Mesendoderm (in vitro differentiated cells): ENCODE data around the gene PTK7.

Source experiments
- DNase-seq: peaks from one replicate; pipeline ENCODE4 v3.0.0; 2013
- H2AK5ac ChIP-seq: 2 replicates; pipeline ENCODE4 v1.6.1; 2013; ENCODE audit warnings: low read length, inconsistent platforms
- H2BK120ac ChIP-seq: 2 replicates; pipeline ENCODE4 v1.6.1; 2013; ENCODE audit warnings: low read depth, mild to moderate bottlenecking, low read length, moderate library complexity, mixed read lengths
- H2BK15ac ChIP-seq: replicated peaks from 2 replicates; pipeline ENCODE4 v1.6.1; 2013; ENCODE audit warnings: low read depth, mild to moderate bottlenecking, moderate library complexity
- H2BK5ac ChIP-seq: 2 replicates; pipeline ENCODE4 v1.6.1; 2013; ENCODE audit warnings: low read length, inconsistent platforms
- H3K18ac ChIP-seq: 2 replicates; pipeline ENCODE4 v1.6.1; 2013; ENCODE audit warnings: mild to moderate bottlenecking, low read length, mixed read lengths
- H3K23ac ChIP-seq: one replicate; pipeline ENCODE4 v1.6.1; 2013; ENCODE audit warnings: low read length
- H3K27ac ChIP-seq: 2 replicates; pipeline ENCODE4 v1.5.1; 2013; ENCODE audit warnings: low read depth, mild to moderate bottlenecking, inconsistent platforms, low read length, moderate library complexity
- H3K27me3 ChIP-seq: 2 replicates; pipeline ENCODE4 v1.6.1; 2013; ENCODE audit warnings: low read length, control low read depth, mild to moderate bottlenecking, inconsistent platforms; ENCODE audit not compliant: insufficient read depth, poor library complexity
- H3K36me3 ChIP-seq: 2 replicates; pipeline ENCODE4 v1.6.1; 2013; ENCODE audit warnings: low read length, inconsistent platforms; ENCODE audit not compliant: control insufficient read depth, insufficient read depth
- H3K4ac ChIP-seq: one replicate; pipeline ENCODE4 v1.6.1; 2013; ENCODE audit warnings: low read depth, mild to moderate bottlenecking, low read length, moderate library complexity
- H3K4me1 ChIP-seq: 2 replicates; pipeline ENCODE4 v1.6.1; 2013; ENCODE audit warnings: low read depth, low read length, inconsistent platforms; ENCODE audit not compliant: control insufficient read depth
- H3K4me2 ChIP-seq: 2 replicates; pipeline ENCODE4 v1.6.1; 2013; ENCODE audit warnings: low read length
- H3K4me3 ChIP-seq: 2 replicates; pipeline ENCODE4 v1.5.1; 2013; ENCODE audit warnings: mild to moderate bottlenecking, low read length
- H3K56ac ChIP-seq: one replicate; pipeline ENCODE4 v1.6.1; 2013; ENCODE audit warnings: low read length
- H3K79me1 ChIP-seq: 2 replicates; pipeline ENCODE4 v1.6.1; 2013; ENCODE audit warnings: low read length, inconsistent platforms
- H3K79me2 ChIP-seq: 2 replicates; pipeline ENCODE4 v1.6.1; 2013; ENCODE audit warnings: mild to moderate bottlenecking, low read length; ENCODE audit not compliant: control insufficient read depth, insufficient read depth
- H3K9ac ChIP-seq: 2 replicates; pipeline ENCODE4 v1.6.1; 2013; ENCODE audit warnings: low read length, inconsistent platforms
- H4K5ac ChIP-seq: one replicate; pipeline ENCODE4 v1.6.1; 2013; ENCODE audit warnings: low read length
- H4K8ac ChIP-seq: one replicate; pipeline ENCODE4 v1.6.1; 2013; ENCODE audit warnings: low read depth, mild to moderate bottlenecking, control low read depth, low read length, moderate library complexity
- WGBS: extraction: QIAGEN DNeasy Blood & Tissue Kit; methylation state at CpG from one replicate; pipeline ENCODE4 v1.1.7; 2013; ENCODE audit warnings: low lambda C conversion rate, missing lambda C conversion rate; ENCODE audit not compliant: insufficient coverage; ENCODE audit errors: extremely low coverage; 5-methylcytosine and 5-hydroxymethylcytosine counted together

Gene PTK7

GRCh38 chr6:43202451-43202850 is 126.3 kb downstream of the PTK7 start:
- no CpG with 5 or more reads among the region's 5 CpGs for WGBS
- Histone ChIP-seq H3K27ac (no peak overlapping the region), H3K27me3 (no peaks in the 10 kb centered on the region), H2BK15ac (no peak overlapping the region), H4K8ac (no peak overlapping the region), H3K23ac (no peak overlapping the region), H3K18ac (no peak overlapping the region), H3K79me2 (no peaks in the 10 kb centered on the region), H3K9ac (no peak overlapping the region), H3K4me2 (no peak overlapping the region), H2AK5ac (no peak overlapping the region), H3K79me1 (no peaks in the 10 kb centered on the region), H2BK5ac (no peak overlapping the region), H3K56ac (no peak overlapping the region), H3K4me1 (no peaks in the 10 kb centered on the region), H2BK120ac (no peak overlapping the region), H3K4ac (no peak overlapping the region), H3K36me3 (no peaks in the 10 kb centered on the region), H3K4me3 (no peak overlapping the region), H4K5ac (no peak overlapping the region)
- DNase-seq, result no peak

DNA sequence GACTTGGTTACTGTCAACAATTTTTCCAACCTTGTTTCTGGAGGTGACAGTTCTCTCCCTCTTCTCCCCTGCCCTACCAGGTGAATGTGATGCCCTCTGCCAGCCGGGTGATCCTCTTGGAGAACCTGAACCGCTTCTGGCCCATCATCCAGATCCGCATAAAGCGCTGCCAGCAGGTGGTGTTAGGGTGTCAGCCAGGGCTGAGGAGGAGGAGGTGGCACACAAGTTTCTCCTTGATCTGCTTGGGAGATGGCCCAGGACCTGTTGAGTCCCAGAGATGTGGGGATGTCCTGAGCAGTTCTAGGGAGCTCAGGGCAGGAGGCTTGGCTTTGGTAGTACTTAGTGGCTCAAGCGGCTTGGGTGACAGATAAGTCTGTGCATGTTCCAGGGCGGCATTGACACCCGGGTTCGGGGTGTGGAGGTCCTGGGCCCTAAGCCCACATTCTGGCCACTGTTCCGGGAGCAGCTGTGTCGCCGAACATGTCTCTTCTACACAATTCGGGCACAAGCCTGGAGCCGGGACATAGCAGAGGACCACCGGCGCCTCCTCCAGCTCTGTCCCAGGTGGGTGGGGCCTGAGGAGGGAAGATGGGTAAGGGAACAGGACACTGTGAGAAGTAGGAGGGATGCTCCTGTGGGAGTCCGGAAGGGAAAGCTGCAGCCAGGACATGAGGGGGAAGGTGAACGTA is 127.1 kb downstream of the PTK7 start:
- H3K79me2 ChIP-seq, result no peaks in the 10 kb centered on the region
- H4K8ac ChIP-seq, result no peak overlapping the region
- H3K79me1 ChIP-seq, result no peaks in the 10 kb centered on the region
- no peak overlapping the region for H2BK15ac ChIP-seq
- H3K56ac ChIP-seq, result no peak overlapping the region
- H2BK5ac ChIP-seq, result no peak overlapping the region
- H3K4ac ChIP-seq, result no peak overlapping the region
- no peak overlapping the region for H3K23ac ChIP-seq
- no peak overlapping the region for H3K18ac ChIP-seq
- H3K4me2 ChIP-seq, result no peak overlapping the region
- no peaks in the 10 kb centered on the region for H3K4me1 ChIP-seq
- H4K5ac ChIP-seq, result no peak overlapping the region
- H2AK5ac ChIP-seq, result no peak overlapping the region
- no peak for DNase-seq
- H3K9ac ChIP-seq, result no peak overlapping the region
- no peak overlapping the region for H3K27ac ChIP-seq
- WGBS, result no CpG with 5 or more reads among the region's 17 CpGs
- no peak overlapping the region for H2BK120ac ChIP-seq
- H3K4me3 ChIP-seq, result no peak overlapping the region
- no peaks in the 10 kb centered on the region for H3K36me3 ChIP-seq
- no peaks in the 10 kb centered on the region for H3K27me3 ChIP-seq

DNA sequence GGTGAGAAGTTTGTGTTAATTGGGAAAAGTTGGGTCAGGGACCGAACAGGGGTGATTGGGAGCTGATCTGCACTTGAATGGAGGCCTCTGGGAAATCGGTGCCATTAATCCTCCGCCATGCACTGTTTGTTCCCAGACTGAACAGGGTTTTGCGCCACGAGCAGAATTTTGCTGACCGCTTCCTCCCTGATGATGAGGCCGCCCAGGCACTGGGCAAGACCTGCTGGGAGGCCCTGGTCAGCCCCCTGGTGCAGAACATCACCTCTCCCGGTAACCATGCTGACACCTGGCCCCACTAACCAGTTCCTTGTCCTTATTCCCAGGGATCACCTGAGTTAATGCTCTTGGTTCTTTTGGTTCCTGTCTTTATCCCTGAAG is 127.6 kb downstream of the PTK7 start:
- WGBS, result no CpG with 5 or more reads among the region's 8 CpGs
- Histone ChIP-seq H3K27ac (no peak overlapping the region), H2BK15ac (no peak overlapping the region), H3K27me3 (no peaks in the 10 kb centered on the region), H3K56ac (no peak overlapping the region), H2BK120ac (no peak overlapping the region), H2BK5ac (no peak overlapping the region), H3K4ac (no peak overlapping the region), H3K79me1 (no peaks in the 10 kb centered on the region), H3K36me3 (no peaks in the 10 kb centered on the region), H3K9ac (no peak overlapping the region), H4K5ac (no peak overlapping the region), H3K4me2 (no peak overlapping the region), H3K18ac (no peak overlapping the region), H4K8ac (no peak overlapping the region), H2AK5ac (no peak overlapping the region), H3K4me3 (no peak overlapping the region), H3K4me1 (no peaks in the 10 kb centered on the region), H3K79me2 (no peaks in the 10 kb centered on the region), H3K23ac (no peak overlapping the region)
- no peak for DNase-seq

- Histone ChIP-seq H3K56ac (no peak overlapping the region), H4K5ac (no peak overlapping the region), H3K18ac (no peak overlapping the region), H3K79me1 (no peaks in the 10 kb centered on the region), H2BK120ac (no peak overlapping the region), H2AK5ac (no peak overlapping the region), H3K4me2 (no peak overlapping the region), H3K4me1 (no peaks in the 10 kb centered on the region), H3K9ac (no peak overlapping the region), H3K23ac (no peak overlapping the region), H3K79me2 (no peaks in the 10 kb centered on the region), H3K4me3 (no peak overlapping the region), H2BK5ac (no peak overlapping the region), H4K8ac (no peak overlapping the region), H2BK15ac (no peak overlapping the region), H3K36me3 (no peaks in the 10 kb centered on the region), H3K4ac (no peak overlapping the region), H3K27ac (no peak overlapping the region), H3K27me3 (no peaks in the 10 kb centered on the region)
- DNase-seq, result no peak
- WGBS, result no CpG with 5 or more reads among the region's 23 CpGs
Observed at GRCh38 chr6:43204271-43205105, 128.4 kb downstream of the PTK7 start.

DNA sequence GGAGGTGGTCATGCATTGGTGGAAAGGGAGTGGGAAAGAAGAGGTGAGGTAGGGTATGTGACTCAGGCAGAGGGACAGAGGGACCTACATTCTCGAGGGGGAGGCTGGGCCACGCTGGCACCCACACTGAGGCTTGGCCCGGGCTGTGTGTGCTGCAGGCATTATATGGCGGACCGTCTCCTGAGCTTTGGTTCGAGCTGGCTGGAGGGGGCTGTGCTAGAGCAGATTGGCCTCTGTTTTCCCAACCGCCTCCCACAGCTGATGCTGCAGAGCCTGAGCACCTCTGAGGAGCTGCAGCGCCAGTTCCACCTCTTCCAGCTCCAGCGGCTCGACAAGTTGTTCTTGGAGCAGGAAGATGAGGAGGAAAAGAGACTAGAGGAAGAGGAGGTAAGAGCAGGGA is 129.7 kb downstream of the PTK7 start:
- Histone ChIP-seq H2BK120ac (no peak overlapping the region), H3K56ac (no peak overlapping the region), H3K23ac (no peak overlapping the region), H3K36me3 (no peaks in the 10 kb centered on the region), H2AK5ac (no peak overlapping the region), H2BK15ac (no peak overlapping the region), H3K4me2 (no peak overlapping the region), H3K79me1 (no peaks in the 10 kb centered on the region), H3K4me3 (no peak overlapping the region), H3K4ac (no peak overlapping the region), H3K4me1 (no peaks in the 10 kb centered on the region), H3K27me3 (no peaks in the 10 kb centered on the region), H3K27ac (no peak overlapping the region), H2BK5ac (no peak overlapping the region), H4K5ac (no peak overlapping the region), H3K9ac (no peak overlapping the region), H3K79me2 (no peaks in the 10 kb centered on the region), H3K18ac (no peak overlapping the region), H4K8ac (no peak overlapping the region)
- no peak for DNase-seq
- no CpG with 5 or more reads among the region's 10 CpGs for WGBS
